Pancreas (tissue), 10 donors: ENCODE measurements around the gene DNAJB14. TPM values are rescaled to one million over a fixed set of nuclear protein-coding genes. Genes with fewer than 3 reads are reported as not detected.

ENCODE experiments used
- ATAC-seq, 4 donors: fragments of 200-7000 bp; cut with Tn5 transposase; one replicate each; pipeline versions ENCODE4 v1.8.0 to v1.9.1; 2020; ENCODE audit warnings: mild to moderate bottlenecking in 4 of 4, moderate library complexity in 4 of 4
- DNase-seq, 6 donors: peaks; one replicate each; pipeline ENCODE4 v3.0.0-alpha.2; 2020
- FAIRE-seq: peaks from 2 replicates; lab custom pipeline; 2012; peaks lifted over from hg19 to GRCh38; lab: Jason Lieb, UNC
- H3K27ac ChIP-seq, 4 donors: fragments of 200-600 bp; sonication (generic); 1 replicate in 3 of 4; 2 replicates in 1 of 4; pipeline versions ENCODE4 v1.5.0 to v1.8.0; 2020
- H3K27me3 ChIP-seq, 4 donors: fragments of 200-600 bp; one replicate each; pipeline ENCODE4 v1.8.0; 2021
- H3K36me3 ChIP-seq, 3 donors: fragments of 200-600 bp; sonication (generic) in 1 of 3; one replicate each; pipeline versions ENCODE4 v1.5.0 to v1.8.0; 2020 to 2021
- H3K4me1 ChIP-seq, 3 donors: fragments of 200-600 bp; one replicate each; pipeline ENCODE4 v1.8.0; 2021
- H3K4me3 ChIP-seq, 4 donors: fragments of 200-600 bp; sonication (generic) in 2 of 4; one replicate each; pipeline versions ENCODE4 v1.5.0 to v1.8.0; 2020 to 2021
- H3K9me3 ChIP-seq, 4 donors: fragments of 200-600 bp; one replicate each; pipeline ENCODE4 v1.8.0; 2021
- WGBS, 2 donors: extraction: QIAGEN DNeasy Blood & Tissue Kit; methylation state at CpG; one replicate each; pipeline ENCODE4 v1.1.7; 2013; 5-methylcytosine and 5-hydroxymethylcytosine counted together
- intact Hi-C, 3 donors: fragments of 100-400 bp; cut with DNase I; formaldehyde crosslinking; loops; one replicate each; pipeline versions ENCODE4 v1.11.1 to v1.14.2; 2022
- polyA plus RNA-seq, 2 donors: library from polyadenylated mRNA; stranded (reverse); fragments of 200-250 nt; gene quantifications; one replicate each; pipeline ENCODE4 v1.2.3, GENCODE V29; 2013
- total RNA-seq, 6 donors: library from RNA; stranded (reverse); fragmentation: NEBNext Ultra II Directional in 4 of 6; extraction: Animal tissue kit (Norgen Biotek cat#: 25700) in 4 of 6; gene quantifications; one replicate each; pipeline versions ENCODE4 v1.2.1 to v1.2.4, GENCODE V29; 2021 to 2023
- TF ChIP-seq, protein P1 (sequence below), 4 donors: fragments of 200-600 bp; sonication (generic) in 3 of 4; IDR thresholded peaks; one replicate each; pipeline versions ENCODE4 v1.5.0 to v1.8.0; 2021; ENCODE audit warnings: antibody characterized with exemption in 4 of 4
- donor health status: healthy with polysubstance abuse.
- donor health status: DM: no; HTN: no; CAD: no; lungs with moderate emphysema.
- donor health status: DM: no; HTN: no; CAD: no.
- donor health status: control.
- donor health status: control.
- donor health status: Bipolar disorder and iron deficiency.
- donor health status: DM: yes; HTN: yes; CAD: no.
- donor health status: DM: no; HTN: no; CAD: no.
- donor health status: DM: no; HTN: no; CAD: no.
- donor health status: DM: yes; HTN: yes; CAD: no.

DNAJB14 gene
- total and polyA plus RNA-seq, 8 donors: 3.6 to 23.7 (median 11.6) TPM

DNA sequence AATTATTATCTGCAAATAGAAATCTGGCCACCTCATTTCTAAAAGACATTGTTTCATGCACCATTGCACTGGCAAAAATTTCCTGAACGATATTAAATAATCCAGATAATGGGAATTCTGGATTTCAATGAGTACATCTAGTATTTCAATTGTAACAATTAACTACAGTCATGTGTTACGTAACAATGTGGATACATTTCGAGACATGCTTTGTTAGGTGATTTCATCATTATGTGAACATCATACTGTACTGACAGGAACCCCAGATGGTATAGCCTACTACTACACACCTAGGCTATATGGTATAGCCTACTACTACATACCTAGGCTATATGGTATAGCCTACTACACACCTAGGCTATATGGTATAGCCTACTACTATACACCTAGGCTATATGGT is 67.0 kb downstream of the DNAJB14 start:
- Histone ChIP-seq H3K4me3 (no peak overlapping the region), H3K27me3 (no peaks in the 10 kb centered on the region), H3K27ac (no peak overlapping the region), H3K36me3 (peaks cover 0 to 36% (median 21%) of the 10 kb centered on the region in 3 donors), H3K4me1 (no peaks in the 10 kb centered on the region), H3K9me3 (no peaks in the 10 kb centered on the region)
- no peak for DNase-seq
- no peak for ATAC-seq
- WGBS, 2 donors: 86 to 90% methylated on average over 3 of the region's 3 CpGs
- TF ChIP-seq, protein P1, sequence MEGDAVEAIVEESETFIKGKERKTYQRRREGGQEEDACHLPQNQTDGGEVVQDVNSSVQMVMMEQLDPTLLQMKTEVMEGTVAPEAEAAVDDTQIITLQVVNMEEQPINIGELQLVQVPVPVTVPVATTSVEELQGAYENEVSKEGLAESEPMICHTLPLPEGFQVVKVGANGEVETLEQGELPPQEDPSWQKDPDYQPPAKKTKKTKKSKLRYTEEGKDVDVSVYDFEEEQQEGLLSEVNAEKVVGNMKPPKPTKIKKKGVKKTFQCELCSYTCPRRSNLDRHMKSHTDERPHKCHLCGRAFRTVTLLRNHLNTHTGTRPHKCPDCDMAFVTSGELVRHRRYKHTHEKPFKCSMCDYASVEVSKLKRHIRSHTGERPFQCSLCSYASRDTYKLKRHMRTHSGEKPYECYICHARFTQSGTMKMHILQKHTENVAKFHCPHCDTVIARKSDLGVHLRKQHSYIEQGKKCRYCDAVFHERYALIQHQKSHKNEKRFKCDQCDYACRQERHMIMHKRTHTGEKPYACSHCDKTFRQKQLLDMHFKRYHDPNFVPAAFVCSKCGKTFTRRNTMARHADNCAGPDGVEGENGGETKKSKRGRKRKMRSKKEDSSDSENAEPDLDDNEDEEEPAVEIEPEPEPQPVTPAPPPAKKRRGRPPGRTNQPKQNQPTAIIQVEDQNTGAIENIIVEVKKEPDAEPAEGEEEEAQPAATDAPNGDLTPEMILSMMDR (IDR thresholded peaks at IDR 0.05): no peak
- intact Hi-C loops: no loop called here
- no peak for FAIRE-seq

DNA sequence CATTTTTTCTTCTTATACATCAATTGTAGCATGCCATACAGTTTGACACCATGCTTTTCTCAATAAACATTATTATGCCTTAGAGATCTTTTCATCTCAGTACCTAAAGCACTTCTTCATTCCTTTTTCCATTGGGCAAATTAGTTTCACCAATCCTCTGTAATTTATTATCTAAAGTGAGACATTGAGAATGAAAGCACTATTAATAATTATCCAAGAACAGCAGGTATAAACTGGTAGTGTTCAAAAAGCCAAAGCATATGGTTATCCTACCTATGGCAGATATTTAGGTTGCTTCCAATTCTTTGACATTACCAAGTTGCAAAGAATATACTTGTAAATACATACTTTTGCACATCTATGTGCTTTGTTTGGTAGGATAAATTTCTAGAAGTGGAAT is 67.8 kb downstream of the DNAJB14 start:
- Histone ChIP-seq H3K36me3 (peaks cover 0 to 33% (median 21%) of the 10 kb centered on the region in 3 donors), H3K27ac (no peak overlapping the region), H3K27me3 (no peaks in the 10 kb centered on the region), H3K4me3 (no peak overlapping the region), H3K9me3 (no peaks in the 10 kb centered on the region), H3K4me1 (no peaks in the 10 kb centered on the region)
- TF ChIP-seq, protein P1 (IDR thresholded peaks at IDR 0.05): no peak
- intact Hi-C loops: no loop called here
- no peak for ATAC-seq
- no peak for FAIRE-seq
- DNase-seq: no peak

DNA sequence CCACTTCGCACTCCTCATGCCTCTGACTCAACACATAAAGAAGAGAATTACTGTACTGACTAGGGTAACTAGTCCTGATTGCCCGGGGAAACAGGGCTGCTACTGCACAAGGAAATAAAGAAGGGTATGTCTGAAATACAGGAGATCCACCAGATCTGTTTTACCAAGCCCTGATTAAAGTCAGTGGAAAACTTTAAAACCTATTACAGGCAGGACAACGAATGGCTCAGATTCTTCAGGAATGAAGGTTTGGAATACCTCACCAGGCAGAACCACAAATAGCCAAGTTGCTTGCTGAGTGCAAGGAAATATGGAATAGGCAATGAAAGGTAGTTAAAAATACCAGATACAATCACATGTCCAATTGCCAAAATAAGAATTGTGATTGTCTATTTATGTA is 69.5 kb downstream of the DNAJB14 start:
- FAIRE-seq (no peak), ATAC-seq (no peak), DNase-seq (no peak)
- H3K4me3 ChIP-seq: no peak overlapping the region
- H3K27ac ChIP-seq: no peak overlapping the region
- intact Hi-C loops: no loop called here
- TF ChIP-seq, protein P1 (IDR thresholded peaks at IDR 0.05): no peak
- H3K36me3 ChIP-seq: peaks cover 0 to 30% (median 21%) of the 10 kb centered on the region in 3 donors
- 88 to 92% methylated on average over 3 of the region's 3 CpGs for WGBS, 2 donors
- no peaks in the 10 kb centered on the region for H3K27me3 ChIP-seq
- H3K4me1 ChIP-seq: no peaks in the 10 kb centered on the region
- H3K9me3 ChIP-seq: no peaks in the 10 kb centered on the region

DNA sequence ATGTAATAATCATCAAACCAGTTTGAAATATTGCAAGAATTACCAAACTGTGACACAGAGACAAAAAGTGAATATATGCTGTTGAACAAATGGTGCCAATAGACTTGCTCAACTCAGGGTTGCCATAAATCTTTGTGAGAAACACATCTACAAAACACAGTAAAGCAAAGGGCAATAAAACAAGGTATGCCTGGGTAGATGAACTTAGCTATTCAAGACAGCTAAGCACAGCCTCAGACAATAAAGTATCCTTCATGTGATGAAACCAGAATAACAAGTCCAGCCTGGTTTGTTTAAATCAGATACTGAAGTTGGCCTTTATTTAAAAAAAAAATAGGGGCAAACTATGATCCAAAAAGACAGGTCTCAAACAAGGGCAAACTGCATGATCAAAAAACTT is 71.3 kb downstream of the DNAJB14 start:
- Histone ChIP-seq H3K27me3 (no peaks in the 10 kb centered on the region), H3K9me3 (no peaks in the 10 kb centered on the region), H3K27ac (no peak overlapping the region), H3K4me3 (no peak overlapping the region), H3K4me1 (no peaks in the 10 kb centered on the region), H3K36me3 (peaks cover 0 to 12% (median 3%) of the 10 kb centered on the region in 3 donors)
- DNase-seq (no peak), FAIRE-seq (no peak), ATAC-seq (no peak)
- intact Hi-C loops: no loop called here
- TF ChIP-seq, protein P1 (IDR thresholded peaks at IDR 0.05): no peak

DNA sequence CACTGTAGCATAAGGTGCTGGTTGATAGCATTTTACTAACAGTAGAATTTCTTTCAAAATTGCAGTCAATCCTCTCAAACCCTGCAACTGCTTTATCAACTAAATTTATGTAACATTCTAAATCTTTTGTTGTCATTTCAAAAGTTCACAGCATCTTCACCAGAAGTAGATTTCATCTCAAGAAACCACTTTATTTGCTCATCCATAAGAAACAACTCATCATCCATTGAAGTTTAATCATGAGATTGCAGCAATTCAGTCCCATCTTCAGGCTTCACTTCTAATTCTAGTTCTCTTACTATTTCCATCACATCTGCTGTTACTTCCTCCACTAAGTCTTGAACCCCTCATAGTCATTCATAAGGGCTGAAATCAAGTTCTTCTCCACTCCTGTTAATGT is 73.8 kb downstream of the DNAJB14 start:
- no peaks in the 10 kb centered on the region for H3K9me3 ChIP-seq
- intact Hi-C loops: no loop called here
- H3K4me3 ChIP-seq: no peak overlapping the region
- DNase-seq (no peak), FAIRE-seq (no peak), ATAC-seq (no peak)
- TF ChIP-seq, protein P1 (IDR thresholded peaks at IDR 0.05): no peak
- H3K27me3 ChIP-seq: no peaks in the 10 kb centered on the region
- H3K36me3 ChIP-seq: no peaks in the 10 kb centered on the region
- H3K4me1 ChIP-seq: no peaks in the 10 kb centered on the region
- H3K27ac ChIP-seq: no peak overlapping the region
